Measurements from ENCODE around the gene ARID5A.

- TF ChIP-seq POLR2A (IDR thresholded peaks at IDR 0.05; ENCODE audit: low read length) (no peak), GATA1 (IDR thresholded peaks at IDR 0.05; ENCODE audit: low read depth, low read length) (no peak)
These were observed 16.0 kb downstream of the ARID5A start for GRCh38 chr2:96552315-96553175.
